Activated CD8-positive, alpha-beta T cell treated with anti-CD3 and anti-CD28 coated beads for 36 hours (primary cell): ENCODE data around the gene A2M. TPM values are rescaled to one million over a fixed set of nuclear protein-coding genes. Genes with fewer than 3 reads are reported as not detected.

Experiments
- ATAC-seq: fragments of 200-7000 bp; cut with Tn5 transposase; one replicate; pipeline ENCODE4 v1.10.0; 2021; ENCODE audit warnings: mild to moderate bottlenecking, moderate library complexity
- CTCF ChIA-PET: fragments of 350-600 bp; sonication (Branson Sonifier 250); formaldehyde crosslinking; loops from one replicate; lab custom pipeline; 2021; ENCODE audit warnings: antibody characterized with exemption; lab: Charles Lee
- POLR2A ChIA-PET: fragments of 350-600 bp; sonication (Branson Sonifier 250); formaldehyde crosslinking; loops from one replicate; lab custom pipeline; 2021; ENCODE audit warnings: antibody characterized with exemption; lab: Charles Lee
- DNase-seq: peaks from one replicate; pipeline ENCODE4 v3.0.0-alpha.2; 2020
- H3K27ac Mint-ChIP-seq: one replicate; pipeline ENCODE4 v1.8.0; 2021; ENCODE audit warnings: mild to moderate bottlenecking, mixed read lengths
- H3K27me3 Mint-ChIP-seq: one replicate; pipeline ENCODE4 v1.8.0; 2021; ENCODE audit warnings: mixed read lengths
- H3K36me3 Mint-ChIP-seq: one replicate; pipeline ENCODE4 v1.8.0; 2021; ENCODE audit warnings: low read depth, mixed read lengths
- H3K4me1 Mint-ChIP-seq: one replicate; pipeline ENCODE4 v1.8.0; 2021; ENCODE audit warnings: low read depth, mixed read lengths
- H3K4me3 Mint-ChIP-seq: one replicate; pipeline ENCODE4 v1.8.0; 2021; ENCODE audit warnings: mild to moderate bottlenecking, moderate library complexity, mixed read lengths
- H3K9me3 Mint-ChIP-seq: one replicate; pipeline ENCODE4 v1.8.0; 2021; ENCODE audit warnings: mixed read lengths
- CTCF ChIP-seq: fragments of 200-600 bp; IDR thresholded peaks from one replicate; pipeline ENCODE4 v1.8.0; 2022; ENCODE audit warnings: antibody characterized with exemption, mild to moderate bottlenecking
- intact Hi-C: fragments of 100-400 bp; cut with micrococcal nuclease; formaldehyde crosslinking; loops from one replicate; pipeline ENCODE4 v1.10.0; 2022
- total RNA-seq, 2 experiments: library from RNA; stranded (reverse); gene quantifications; one replicate each; pipeline ENCODE4 v1.2.3, GENCODE V29; 2021

Gene A2M
- total RNA-seq, 2 experiments from 2014 or later: not detected

GRCh38 chr12:9064815-9065606, 50.7 kb downstream of the A2M start:
- peak; percentile 13 for DNase-seq
- ATAC-seq: peak; percentile 25
- Mint-ChIP-seq H3K4me3 (peak overlapping the region; percentile 71), H3K27me3 (peaks cover 2% of the 10 kb centered on the region), H3K9me3 (no peaks in the 10 kb centered on the region), H3K36me3 (peaks cover 2% of the 10 kb centered on the region), H3K27ac (no peak overlapping the region), H3K4me1 (peaks cover 9% of the 10 kb centered on the region)
- TF ChIP-seq CTCF: no peak
- intact Hi-C loops: no loop called here
- ChIA-PET POLR2A (no interaction called here), CTCF (interaction anchor here (0.6 to 6.9 kb wide), 20 partner anchors 14 to 408 kb away, joined by 3 to 69 read pairs (median 5); partner anchors contain the start of gene PHC1)

DNA sequence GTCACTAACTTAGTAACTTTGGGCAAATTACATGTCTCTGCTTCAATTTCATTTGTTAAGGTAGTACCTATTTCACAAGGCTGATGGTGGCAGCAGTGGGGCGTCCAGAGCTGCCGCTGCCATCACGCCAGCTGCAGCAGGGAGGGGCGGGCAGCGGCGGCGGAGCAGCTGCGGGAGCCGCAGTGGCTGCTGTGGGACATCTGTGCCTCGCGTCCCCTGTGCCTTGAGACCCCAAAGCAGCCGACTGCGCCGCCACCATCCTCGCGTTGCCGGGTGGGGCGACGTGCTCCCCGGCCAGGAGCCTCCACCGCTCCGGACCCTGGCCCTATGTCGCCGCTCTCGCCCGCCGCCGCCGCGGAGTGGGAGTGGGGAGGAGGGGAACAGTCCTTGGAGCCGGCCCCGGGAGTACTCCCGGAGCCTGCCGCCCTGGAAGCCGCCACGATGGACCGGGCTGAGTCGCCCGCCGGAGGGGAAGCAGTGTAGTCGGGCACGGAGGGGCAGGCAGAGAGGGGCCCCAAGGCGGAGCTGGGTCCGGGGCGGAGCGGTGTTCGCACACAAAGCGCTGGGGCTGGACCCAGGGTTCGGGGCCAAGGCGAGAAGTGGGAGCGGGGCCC, 51.4 kb downstream of the A2M start:
- Mint-ChIP-seq H3K9me3 (no peaks in the 10 kb centered on the region), H3K4me1 (peaks cover 9% of the 10 kb centered on the region), H3K36me3 (peaks cover 2% of the 10 kb centered on the region), H3K27ac (no peak overlapping the region), H3K27me3 (peaks cover 2% of the 10 kb centered on the region), H3K4me3 (peak overlapping the region; percentile 71)
- peak; percentile 95 for ATAC-seq
- DNase-seq: peak; percentile 74
- ChIA-PET CTCF (interaction anchor here (0.6 to 6.9 kb wide), 34 partner anchors 8 to 407 kb away, joined by 3 to 69 read pairs (median 4); partner anchors contain the start of gene PHC1), POLR2A (no interaction called here)
- no peak for TF ChIP-seq CTCF
- intact Hi-C loops: no loop called here

DNA sequence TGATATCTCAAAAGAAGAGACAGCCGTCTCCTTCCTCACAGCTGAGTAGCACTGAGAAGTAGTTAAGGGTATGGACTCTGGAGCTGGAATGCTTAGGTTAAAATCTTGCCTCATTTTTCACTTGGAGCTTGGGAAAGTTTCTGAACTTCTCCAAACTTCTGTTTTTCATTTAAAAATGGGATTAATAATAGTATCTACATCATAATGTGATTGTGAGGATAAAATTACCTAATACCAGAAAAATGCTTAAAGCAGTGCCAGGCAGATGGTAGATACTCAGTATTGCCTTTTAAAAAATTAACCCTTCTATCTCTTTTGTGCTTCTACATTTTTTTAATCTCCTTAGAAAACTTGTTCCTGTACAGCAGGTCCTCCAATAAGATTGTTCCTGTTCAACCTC, 63.1 kb downstream of the A2M start:
- no peaks in the 10 kb centered on the region for H3K9me3 Mint-ChIP-seq
- no peaks in the 10 kb centered on the region for H3K36me3 Mint-ChIP-seq
- no peak for ATAC-seq
- TF ChIP-seq CTCF: no peak
- no peak overlapping the region for H3K4me3 Mint-ChIP-seq
- H3K27me3 Mint-ChIP-seq: no peaks in the 10 kb centered on the region
- ChIA-PET POLR2A (no interaction called here), CTCF (interaction anchor here (1.2 to 7.2 kb wide), 3 partner anchors 13 to 371 kb away, joined by 3 to 69 read pairs (median 3); no protein-coding TSS in a partner anchor)
- H3K27ac Mint-ChIP-seq: no peak overlapping the region
- peaks cover 7% of the 10 kb centered on the region for H3K4me1 Mint-ChIP-seq
- DNase-seq: no peak
- intact Hi-C loops: loop anchor here (5.0 kb wide), 1 partner anchor 370 kb away; no protein-coding TSS in a partner anchor

DNA sequence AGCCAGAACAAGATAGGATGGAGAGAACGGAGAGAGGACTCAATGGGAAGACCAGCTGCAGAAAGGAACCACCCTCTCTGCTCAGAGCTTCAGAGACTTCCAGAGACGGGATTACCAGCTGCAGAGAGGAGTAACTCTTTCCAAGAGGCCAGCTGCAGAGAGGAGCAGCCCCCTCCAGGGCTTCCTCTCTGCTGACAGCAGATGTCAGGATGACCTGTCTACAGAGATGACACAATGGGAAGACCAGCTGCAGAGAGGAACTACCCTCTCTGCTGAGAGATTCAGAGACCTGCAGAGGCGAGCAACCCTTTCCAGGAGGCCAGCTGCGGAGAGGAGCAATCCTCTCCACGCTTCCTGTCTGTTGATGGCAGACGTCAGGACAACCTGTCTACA, 64.6 kb downstream of the A2M start:
- TF ChIP-seq CTCF: no peak
- no peak overlapping the region for H3K4me3 Mint-ChIP-seq
- CTCF ChIA-PET: interaction anchor here (2.3 to 7.5 kb wide), 9 partner anchors 10 to 393 kb away, joined by 14 to 153 read pairs (median 36); partner anchors contain the start of genes M6PR and PHC1
- DNase-seq: no peak
- ATAC-seq: no peak
- intact Hi-C loops: loop anchor here (5.0 kb wide), 1 partner anchor 369 kb away; no protein-coding TSS in a partner anchor
- POLR2A ChIA-PET: no interaction called here
- H3K4me1 Mint-ChIP-seq: peaks cover 10% of the 10 kb centered on the region
- no peaks in the 10 kb centered on the region for H3K9me3 Mint-ChIP-seq
- H3K27me3 Mint-ChIP-seq: no peaks in the 10 kb centered on the region
- H3K36me3 Mint-ChIP-seq: no peaks in the 10 kb centered on the region
- no peak overlapping the region for H3K27ac Mint-ChIP-seq
